Fibroblast of mammary gland (primary cell): Measurements from ENCODE around the gene PON2.
A peak's percentile ranks its signal among the peaks of the same experiment; 100 is the strongest.
"Not testable (repeated sequence)": the region's sequence is repeated elsewhere in the genome, so short reads cannot be mapped to it uniquely, and the experiment has no call there.

ENCODE experiments used
- DNase-seq: peaks from one replicate; pipeline ENCODE4 v3.0.0-alpha.2; 2010; ENCODE audit warnings: low read depth
- H3K4me3 ChIP-seq: 2 replicates; pipeline ENCODE4 v1.5.1; 2011; ENCODE audit warnings: low read depth, mild to moderate bottlenecking, low read length, moderate library complexity; ENCODE audit not compliant: control insufficient read depth
- CTCF ChIP-seq: conservative IDR thresholded peaks from 2 replicates; pipeline ENCODE4 v1.5.1; 2011; ENCODE audit warnings: low read depth, low read length, inconsistent platforms; ENCODE audit not compliant: control insufficient read depth, insufficient read depth

The PON2 gene

DNA sequence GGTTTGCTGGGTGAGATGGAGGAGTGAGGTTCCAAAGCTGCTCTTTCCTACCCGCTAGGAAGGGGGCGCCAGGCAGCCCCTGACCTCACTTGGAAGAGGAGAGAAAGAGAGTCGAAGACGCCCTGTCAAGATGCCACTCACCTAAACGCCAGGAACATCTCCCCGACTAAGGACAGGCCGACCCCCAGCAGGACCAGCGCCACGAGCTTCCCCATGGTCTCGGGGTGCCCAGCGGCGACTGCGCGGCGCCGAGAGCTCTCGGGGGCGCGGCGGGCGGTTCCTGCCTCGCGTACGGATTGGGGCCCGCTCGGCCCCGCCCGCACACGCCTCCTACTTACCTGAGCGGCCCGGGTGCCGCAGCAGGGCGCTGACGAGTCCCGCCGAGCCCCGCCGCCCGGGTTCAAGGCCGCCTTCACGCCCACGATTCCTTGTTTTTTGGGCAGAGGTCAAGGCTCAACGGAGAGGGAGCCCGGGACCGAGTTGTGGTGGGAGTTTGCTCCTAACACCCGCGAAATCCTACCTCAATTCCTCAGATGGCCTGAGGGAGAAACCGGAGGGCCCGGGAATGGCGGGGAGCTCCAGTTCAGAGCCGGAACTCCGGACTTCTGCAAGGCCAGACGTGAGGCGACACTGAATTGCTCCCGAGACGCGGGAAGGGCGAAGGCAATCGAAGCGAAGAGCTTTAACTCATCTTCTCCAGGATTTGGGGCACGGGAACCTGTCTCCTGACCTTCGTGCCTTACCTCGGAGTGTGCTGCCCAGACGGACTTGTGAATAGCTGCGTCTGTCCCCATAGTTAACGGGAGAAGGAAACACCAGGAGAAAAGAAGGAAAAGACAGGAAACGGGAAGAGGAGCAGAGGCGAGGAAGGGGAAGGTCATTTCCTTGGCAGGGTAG, 38.4 kb downstream of the PON2 start, which contains the start of gene PON3:
TSS of gene PON3 (minus strand) at position 240 of the 897 bp plus-strand sequence. CDS start at position 215, 25 bp downstream.
- no peak for DNase-seq
- peak; percentile 32 for TF ChIP-seq CTCF
- H3K4me3 ChIP-seq, result peak within 1 kb of the TSS; percentile 47

GRCh38 chr7:95395755-95396135, 39.1 kb downstream of the PON2 start:
- no peak for TF ChIP-seq CTCF
- no peak for DNase-seq
- no peak overlapping the region for H3K4me3 ChIP-seq

- no peak for DNase-seq
- no peak overlapping the region for H3K4me3 ChIP-seq
- no peak for TF ChIP-seq CTCF
Observed at GRCh38 chr7:95394370-95394769, 40.5 kb downstream of the PON2 start.

DNA sequence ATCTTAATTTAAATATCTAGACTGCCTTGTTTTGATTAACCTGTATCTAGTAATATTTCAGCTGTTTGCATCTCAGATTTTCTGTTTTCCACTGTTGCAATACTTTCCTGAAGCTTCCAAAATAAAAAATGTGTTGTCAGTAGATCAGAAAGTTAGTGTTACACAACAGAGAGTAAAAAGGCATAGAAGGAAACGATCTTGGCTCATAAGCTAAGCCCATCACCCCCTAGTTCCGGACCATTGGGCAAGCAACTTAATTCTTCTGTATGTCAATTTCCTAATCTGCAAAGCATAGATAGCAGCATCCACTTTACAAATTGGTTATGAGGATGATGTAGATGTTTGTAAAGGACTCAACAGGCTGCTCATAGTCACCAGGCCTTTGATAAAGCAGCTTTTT, 43.1 kb downstream of the PON2 start:
- no peak overlapping the region for H3K4me3 ChIP-seq
- peak; percentile 29 for DNase-seq
- TF ChIP-seq CTCF, result no peak

GRCh38 chr7:95389516-95389915, 45.3 kb downstream of the PON2 start:
- no peak for DNase-seq
- no peak for TF ChIP-seq CTCF
- no peak overlapping the region for H3K4me3 ChIP-seq

- H3K4me3 ChIP-seq, DNase-seq: not testable (repeated sequence)
Observed at GRCh38 chr7:95379457-95379856, 55.4 kb downstream of the PON2 start.

DNA sequence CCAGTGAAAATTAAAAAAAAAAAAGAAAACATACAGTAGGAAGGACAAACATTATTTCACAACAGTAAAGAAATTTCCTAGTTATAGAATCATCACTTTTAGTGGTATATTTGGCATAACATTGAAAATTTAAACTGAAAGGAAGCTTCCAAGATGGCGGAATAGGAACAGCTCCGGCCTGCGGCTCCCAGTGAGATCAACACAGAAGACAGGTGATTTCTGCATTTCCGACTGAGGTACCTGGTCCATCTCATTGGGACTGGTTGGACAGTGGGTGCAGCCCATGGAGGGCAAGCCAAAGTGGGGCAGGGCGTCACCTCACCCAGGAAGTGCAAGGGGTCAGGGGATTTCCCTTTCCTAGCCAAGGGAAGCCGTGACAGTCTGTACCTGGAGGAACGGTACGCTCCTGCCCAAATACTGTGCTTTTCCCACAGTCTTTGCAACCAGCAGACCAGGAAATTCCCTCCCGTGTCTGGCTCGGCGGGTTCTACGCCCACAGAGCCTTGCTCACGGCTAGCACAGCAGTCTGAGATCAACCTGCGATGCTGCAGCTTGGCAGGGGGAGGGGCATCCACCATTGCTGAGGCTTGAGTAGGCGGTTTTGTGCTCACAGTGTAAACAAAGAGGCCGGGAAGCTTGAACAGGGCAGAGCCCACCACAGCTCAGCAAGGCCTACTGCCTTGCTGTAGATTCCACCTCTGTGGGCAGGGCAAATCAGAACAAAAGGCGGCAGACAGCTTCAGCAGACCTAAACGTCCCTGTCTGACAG, 58.0 kb downstream of the PON2 start:
- DNase-seq, result no peak
- no peak for TF ChIP-seq CTCF
- H3K4me3 ChIP-seq, result no peak overlapping the region
